DLD1 (cell line): Measurements from ENCODE around the gene CAMTA1.

Source experiments
- in situ Hi-C: cut with HindIII; loops from 2 replicates; pipeline ENCODE4 v1.10.0; 2017; ENCODE audit warnings: low sequenced_read_pairs

CAMTA1 gene

DNA sequence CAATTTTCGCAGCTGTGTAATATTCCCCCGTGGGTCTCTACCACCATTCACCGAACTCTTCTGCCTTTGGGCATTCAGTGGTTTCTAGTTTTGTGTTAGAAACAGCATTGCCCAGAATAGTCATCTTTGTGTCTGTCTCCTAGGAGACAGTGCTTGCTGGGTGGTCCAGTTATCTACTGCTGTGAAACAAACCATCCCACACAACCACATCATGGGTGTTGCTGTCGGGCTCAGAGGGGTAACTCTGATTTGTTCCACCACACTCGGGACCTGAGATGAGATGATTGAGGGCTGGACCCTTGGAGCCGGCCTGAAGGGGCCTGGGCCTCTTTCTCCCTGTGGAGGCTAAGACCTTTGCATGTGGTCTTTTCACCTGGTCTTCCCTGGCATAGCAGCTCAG lies 558.6 kb downstream of the CAMTA1 start:
- in situ Hi-C loops = no loop called here

DNA sequence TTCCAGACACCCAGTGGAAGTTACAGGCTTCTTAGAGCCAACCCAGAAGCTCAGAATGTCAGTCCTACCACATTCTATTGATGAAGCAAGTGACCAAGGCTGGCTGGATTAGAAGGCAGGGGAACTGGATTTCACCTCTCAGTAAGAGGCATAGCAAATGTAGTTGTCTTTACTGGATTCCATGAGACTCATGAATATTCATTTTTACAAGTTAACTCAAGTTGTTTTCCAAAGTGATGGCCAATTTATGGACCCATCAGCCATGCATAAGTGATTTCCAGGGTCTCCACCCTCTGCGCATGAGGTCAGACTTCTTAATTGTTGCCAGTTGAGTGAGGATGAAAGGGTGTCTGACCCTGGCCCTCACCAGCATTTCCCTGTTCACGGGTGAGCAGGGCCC lies 559.0 kb downstream of the CAMTA1 start:
- in situ Hi-C loops = no loop called here

DNA sequence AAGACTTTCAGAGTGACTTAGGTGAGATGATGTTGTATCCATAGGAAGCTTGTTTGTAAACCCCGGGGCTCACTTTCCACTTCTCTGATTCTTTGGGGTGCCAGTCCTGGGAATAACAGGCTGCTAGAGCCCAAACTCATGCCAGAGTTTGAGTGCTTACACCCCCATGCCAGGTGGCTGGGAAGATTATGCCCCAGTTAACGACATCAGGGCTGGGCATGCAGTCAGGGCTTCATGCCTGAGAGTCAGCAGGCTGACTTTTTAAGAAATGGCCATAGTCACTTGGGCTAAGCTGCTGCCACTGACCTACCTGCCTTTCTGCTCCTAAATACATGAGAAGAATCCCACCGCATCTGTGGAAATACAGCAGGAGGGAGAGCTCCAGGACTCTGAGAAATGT lies 560.3 kb downstream of the CAMTA1 start:
- in situ Hi-C loops = no loop called here

DNA sequence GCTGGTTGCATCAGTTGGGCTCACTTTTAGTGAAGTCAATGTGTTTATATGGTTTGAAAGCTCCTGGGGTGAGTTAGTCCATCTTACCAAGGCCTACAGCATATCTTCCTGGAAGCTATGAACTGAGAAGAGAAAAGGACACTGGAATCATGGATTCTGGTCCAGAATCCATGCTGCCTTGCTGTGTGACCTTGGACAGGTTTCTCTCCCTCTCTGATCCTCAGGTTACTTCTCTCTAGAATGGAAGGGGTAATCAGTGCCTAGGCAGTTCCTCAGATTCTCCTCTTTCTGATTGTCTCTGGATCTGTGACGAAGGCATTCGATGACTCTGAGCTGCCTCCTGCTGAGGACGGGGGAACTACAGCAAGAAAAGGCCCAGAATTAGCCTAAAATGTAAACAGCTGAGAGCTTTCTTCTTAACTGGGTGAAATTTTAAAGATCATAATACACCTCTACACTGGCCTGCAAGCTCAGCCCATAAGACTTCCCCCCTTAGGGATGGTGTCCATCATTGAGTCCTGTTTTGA lies 560.9 kb downstream of the CAMTA1 start:
- in situ Hi-C loops = no loop called here

DNA sequence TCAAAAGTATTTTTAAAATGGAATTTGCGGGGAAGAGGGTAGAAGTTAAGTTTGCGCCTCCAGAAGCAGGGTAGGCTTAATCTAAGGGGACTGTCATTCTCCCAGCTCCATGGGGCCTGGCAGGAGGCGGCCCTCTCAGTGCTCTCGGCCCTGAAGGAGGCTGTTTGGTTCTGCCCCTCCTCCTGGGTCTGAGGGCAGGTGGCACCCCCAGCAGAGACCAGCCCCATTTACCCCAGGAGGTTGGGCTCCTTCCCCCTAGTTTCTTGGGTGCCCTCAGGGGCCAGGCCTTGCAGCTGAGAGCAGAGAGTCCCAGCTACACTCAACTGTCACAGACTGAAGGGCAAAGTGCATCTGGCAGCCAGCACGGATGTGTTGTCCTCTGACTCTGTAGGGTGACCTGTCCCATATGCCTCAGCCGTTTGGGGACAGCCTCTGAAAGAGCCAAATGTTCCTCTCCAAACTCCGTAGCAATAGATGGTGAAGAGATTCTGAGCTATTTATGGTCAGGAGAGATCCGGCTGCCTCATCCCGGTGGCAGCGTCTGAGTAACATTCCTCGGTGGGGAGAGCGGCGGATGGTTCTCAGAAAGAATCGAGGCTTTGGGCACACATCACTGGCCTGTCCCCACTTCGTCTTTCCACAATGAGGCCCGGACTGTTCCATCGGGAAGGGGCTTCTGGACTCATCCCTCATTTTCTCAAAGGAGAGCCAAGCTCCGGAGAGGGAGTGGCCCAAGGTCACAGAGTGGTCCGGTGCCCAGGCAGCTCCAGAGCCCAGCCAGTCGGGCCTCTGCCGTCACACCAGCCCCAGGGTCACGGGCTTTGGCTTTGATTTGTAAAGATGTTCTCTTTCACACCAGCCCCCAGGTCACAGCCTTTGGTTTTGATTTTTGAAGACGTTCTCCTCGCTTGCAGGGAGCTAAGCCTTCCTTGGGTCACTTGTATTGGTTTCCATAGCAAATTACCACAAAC lies 561.6 kb downstream of the CAMTA1 start:
- in situ Hi-C loops = no loop called here

DNA sequence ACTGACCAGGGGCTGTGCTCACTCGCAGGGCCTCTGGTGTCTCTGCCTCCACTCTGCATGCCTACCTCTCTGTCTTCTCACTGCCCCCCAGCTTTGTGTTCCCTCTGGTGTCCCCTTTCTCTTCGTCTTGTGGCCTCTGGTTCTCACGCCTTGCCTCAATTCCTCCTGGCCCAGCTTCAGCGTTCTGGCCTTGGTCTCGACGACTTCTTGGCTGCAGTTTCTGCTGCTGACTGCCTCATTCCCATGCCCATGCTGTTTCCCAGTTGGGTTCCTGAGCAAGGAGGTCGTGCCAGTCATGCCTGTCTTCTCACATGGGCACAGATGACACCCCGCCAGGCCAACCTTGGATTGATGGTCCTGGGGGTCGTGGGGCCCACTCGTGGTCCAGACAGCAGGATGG lies 562.8 kb downstream of the CAMTA1 start:
- in situ Hi-C loops = no loop called here

DNA sequence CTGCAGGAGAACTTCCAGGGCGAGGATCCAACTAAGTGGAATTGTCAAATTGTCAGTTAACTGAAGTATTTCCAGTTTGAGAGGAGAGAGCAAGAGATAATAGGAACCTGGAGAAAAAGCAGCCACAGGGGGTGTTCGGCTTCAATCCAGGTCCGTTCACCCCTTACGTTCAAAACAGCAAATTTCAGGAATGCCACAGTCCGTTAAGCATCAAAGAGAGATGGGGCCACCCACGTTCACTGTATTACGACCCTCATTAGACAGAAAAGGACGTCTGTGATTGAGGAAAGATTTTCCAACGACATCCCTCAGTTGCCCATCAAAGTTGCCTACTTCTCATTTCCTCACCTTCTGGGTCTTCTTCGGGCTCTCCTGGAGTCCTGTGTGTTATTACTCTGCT lies 563.3 kb downstream of the CAMTA1 start:
- in situ Hi-C loops = no loop called here

DNA sequence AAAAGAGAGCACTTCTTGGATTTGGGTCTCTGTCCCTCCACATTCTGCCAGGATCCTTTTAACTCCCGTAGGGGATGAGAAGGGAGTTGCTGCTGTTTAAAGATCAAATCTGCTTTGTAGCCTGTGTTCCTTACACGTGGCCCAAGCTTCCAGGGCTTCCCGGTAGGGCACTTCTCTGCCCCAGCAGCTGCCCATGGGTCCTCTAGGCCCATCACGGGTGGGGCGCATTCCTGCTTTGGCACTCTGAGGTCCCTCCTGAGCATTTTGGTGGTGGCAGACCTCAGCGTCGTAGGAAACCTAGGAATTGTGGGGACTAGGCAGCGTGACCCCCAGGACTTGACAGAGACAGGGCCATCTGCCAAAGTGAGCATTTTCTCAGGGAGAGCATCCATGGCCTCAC lies 565.5 kb downstream of the CAMTA1 start:
- in situ Hi-C loops = no loop called here

DNA sequence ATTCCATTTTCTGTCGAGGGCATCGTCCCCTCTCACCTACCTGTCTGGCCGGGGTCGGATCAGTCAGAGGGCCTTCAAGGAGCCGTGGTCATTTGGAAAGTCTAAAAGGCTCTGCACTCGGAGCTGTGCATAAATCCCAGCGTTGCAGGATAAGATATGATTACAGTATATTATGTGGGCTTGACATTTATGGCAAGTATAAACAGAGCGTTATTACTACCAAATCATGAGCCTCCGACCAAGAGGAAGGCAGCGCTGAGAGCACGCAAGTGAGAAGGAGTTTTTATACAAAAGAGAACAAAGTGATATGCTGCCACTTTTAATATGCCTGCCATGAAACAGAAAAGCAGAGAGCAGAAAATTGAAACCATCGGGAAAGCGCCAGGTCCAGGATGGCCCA lies 566.4 kb downstream of the CAMTA1 start:
- in situ Hi-C loops = no loop called here

DNA sequence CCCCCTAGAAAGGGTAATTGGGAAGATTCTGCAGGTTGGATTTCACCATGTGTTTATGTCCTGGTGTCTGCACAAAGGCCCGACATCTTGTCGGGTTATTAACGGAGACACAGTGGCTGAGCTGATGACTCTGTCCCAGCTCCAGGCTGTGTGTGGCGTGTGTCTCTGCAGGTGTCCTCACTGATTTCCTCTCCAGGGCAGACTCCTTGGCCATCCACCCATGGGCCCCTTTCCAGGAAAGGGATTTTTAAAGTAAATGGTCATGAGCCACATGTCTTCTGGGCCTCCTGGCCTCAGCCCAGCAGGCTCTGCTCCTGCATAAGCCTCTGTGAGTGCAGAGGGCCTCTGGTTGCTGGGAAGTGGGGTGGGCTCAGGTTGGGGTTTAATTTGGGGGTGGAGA lies 567.1 kb downstream of the CAMTA1 start:
- in situ Hi-C loops = no loop called here

DNA sequence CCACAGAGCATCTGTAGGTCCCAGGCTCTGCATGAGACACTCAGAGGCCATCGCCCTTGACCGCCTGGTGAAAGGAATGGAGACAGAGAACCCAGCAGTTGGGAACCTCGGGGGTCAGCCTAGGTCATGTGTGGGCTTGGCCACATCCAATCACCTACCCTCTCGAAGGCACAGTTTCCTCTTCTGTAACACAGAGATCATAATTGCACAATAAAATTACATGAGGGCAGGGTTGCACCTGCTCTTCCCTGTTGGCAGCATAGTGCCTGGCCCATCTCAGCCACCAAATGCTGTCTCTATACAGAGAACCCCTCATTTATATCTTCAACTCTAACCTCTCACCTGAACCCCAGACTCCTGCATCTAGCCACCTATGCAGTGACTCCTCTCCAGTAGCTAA lies 567.7 kb downstream of the CAMTA1 start:
- in situ Hi-C loops = no loop called here

DNA sequence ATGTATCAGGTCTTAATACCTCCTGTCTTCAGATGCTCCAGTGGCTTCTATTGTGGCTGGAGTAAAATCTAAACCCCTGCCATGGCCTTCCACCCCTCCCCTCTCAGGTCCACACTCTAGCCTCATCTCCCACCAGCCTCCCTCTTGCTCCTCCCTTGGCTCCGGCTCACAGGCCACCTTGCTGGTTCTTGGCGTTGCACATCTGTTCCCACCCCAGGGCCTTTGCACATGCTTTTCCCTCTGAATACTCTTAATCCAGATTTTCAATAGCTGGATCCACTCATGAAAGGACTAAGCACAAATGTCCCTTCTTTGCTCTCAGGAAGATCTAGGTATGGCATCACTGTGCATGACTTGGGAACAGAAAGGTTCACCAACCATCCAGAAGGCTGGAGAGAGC lies 570.4 kb downstream of the CAMTA1 start:
- in situ Hi-C loops = no loop called here

DNA sequence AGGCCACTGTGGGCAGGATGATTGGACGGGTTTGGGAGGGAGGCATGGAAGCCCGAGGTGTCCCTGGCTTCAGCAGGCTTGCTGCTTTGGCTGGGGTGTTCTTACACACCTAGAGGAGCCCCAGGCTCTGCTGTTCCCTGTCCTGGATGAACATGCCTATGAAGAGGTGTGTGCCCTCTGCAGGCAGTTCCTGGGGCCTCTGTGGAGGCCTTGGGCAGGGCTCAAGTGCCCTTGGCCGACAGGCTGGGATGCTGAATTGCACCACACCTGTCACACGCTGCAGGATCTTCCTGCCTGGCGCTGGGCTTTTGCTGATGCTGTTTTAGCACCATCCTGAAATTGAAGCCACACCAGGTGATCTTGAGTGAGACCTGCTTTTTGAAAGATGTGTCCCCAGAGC lies 570.8 kb downstream of the CAMTA1 start:
- in situ Hi-C loops = no loop called here

DNA sequence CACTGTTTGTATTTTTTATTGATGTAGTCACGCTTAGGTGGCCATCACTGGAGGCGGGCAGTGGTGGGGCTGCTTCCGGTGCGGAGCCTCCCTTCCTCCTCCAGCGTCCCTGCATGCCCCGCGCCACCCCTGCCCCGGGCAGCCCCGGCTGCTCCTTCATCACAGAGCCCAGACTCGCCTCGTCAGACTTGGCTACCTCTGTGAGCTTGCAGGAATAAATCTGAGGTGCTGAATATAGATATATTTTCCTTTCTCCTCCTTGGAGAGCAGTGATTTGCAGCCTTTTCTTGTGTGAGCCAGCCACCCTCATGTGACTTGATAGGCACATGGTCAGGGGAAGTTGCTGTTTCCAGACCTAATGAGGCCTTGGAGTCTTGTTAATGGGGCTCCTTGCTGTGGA lies 573.2 kb downstream of the CAMTA1 start:
- in situ Hi-C loops = no loop called here

DNA sequence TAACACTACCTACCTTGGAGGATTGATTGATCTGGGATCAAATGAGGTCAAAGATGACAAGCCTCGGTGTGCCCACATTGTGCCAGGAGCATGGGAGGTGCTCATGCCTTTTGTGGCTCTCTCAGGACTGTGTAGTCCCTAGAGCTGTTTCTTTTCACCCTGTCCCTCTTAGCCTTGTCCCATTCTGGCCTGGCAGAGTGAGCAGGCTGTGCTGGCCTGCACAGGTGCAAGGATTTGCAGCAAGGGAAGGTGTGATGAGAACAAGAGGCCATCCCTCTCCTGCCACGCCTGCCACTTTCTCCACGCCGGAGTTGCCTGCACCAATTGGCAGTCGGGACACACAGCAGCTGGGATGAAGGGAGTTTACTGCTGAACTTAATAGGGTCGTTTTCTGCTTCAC lies 575.3 kb downstream of the CAMTA1 start:
- in situ Hi-C loops = no loop called here

DNA sequence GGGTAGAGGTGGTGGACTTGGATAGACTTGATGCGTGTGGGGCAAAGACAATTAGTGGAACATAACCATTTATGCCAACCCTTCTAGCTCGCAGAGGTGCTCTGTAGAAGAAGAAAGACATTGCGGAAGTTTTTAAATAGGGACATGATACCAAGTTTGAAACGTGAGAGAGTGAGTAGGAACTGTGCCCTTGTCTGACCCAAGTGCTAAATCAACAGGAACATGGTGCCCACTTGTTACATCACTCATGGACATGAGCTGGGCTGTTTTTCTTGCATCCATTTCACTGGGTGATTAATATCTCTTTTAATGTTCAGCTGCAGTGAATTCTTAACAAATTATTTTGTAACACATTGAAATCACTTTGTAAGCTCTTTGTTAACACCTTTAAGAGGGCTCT lies 577.7 kb downstream of the CAMTA1 start:
- in situ Hi-C loops = no loop called here

DNA sequence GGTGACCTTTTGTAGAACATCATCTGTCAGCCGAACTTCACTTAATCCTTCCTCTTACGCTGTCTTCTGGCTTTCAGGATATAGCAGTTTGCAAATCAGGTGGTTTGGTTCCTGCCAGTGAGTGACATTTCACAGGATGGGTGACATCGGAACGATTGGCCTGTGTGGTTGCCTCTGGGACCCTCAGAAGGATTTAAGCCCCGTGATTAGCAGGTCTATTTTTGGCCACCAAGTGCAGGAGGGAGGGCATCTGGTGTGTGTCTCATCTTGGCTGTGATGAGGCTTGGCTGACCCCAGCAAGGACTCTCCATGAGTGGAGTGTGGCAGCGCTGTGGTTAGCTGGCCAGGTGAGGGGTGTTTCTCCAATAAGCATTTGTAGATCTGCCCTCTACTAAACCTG lies 578.2 kb downstream of the CAMTA1 start:
- in situ Hi-C loops = no loop called here

DNA sequence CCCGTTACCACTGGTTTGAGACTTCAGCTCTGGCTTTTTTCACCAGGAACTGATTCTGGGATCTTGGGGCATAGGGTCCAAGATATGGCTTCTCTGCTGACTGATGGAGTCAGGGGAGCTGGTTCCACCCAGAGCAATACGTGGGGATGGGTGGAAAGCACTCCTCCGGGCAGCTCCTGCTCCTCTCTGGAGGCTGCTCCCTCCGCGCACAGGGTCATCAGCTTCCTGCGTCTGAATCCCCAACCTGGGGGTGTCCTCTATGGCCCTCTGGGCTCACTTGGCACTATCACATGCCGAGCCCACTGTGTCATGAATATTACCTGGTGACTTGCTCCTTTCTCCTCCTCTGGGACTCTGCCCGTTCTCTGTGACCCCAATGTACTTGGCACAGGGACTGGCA lies 580.5 kb downstream of the CAMTA1 start:
- in situ Hi-C loops = no loop called here

DNA sequence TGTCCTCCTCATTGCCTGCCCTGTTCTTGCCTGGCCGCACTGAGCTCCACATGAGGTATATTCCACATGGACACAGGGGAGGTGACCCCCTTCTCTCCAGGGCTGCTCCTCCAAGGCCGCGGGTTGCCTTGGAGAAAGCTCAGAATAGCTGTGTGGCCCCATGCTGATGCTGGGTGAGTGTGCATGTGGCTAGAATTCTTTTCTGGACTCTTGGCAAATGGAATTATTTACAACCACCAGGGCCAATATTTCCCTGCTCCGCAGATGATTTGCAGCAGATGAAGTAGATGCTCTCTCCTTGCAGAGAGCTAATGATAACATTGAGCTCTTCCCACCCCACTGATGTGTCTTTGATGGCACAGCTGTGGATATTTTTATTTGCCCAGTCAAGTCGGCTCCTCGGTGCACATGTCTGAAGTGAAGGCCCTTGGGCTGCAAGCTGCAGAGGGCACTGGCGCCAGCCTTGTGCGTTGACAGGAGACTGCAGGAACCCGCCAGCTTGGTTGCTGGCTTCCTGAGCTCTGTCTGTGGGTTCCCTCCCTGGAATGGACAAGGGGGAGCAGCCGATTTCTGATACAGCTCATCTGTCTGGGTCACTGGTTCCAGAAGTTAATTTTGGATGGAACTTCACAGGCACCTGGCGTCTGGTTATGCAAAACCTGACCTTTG lies 581.2 kb downstream of the CAMTA1 start:
- in situ Hi-C loops = no loop called here

DNA sequence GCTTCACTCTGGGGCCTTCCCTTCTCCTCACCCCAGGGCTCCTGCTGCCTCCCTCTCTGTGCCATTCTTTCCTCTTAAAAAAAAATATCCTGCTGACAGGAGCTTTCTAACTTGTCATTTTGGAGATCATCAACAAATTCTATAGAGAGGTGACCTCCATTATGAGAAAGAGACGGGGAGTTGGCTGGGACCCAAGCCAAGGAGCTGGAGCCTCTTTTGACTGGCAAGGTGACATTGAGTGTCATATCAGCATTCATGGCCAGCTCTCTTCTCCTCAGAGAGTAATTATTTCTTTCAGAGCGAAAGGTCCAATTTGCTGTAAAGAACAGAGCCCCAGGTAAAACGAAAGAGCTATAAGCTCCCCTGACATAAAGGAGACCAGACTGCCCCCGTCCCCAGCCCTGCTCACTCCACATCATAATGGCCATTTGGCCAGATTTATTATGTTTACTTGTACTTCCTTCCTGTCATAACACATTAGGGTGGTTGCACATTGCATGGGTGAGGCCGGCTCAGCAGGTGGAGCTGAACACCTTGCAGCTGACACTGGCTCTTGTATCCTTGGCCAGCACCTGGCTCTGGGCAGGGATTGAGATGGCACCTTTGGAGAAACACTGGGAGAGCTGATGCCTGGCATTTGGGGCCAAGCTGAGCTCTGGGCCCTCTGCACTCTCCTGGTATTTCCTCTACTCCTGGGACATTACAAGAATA lies 581.9 kb downstream of the CAMTA1 start:
- in situ Hi-C loops = no loop called here

DNA sequence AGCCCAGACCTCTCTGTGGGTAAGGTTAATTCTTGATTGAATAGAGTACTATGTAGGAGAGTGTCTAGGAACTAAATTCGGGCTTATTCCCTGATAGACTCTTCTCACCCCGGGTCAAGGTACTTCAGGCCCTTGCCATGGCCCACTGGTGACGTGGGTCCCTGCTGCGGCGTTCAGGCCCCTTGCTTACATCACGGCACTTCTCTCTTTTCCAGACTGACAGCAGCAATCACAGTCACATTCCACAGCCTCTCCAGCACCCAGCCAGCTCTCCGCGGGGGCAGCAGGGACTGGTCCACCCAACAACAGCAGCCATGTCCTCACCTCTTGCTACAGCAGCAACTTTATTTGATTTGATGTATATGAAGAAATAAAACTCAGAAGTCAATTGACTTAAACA lies 584.6 kb downstream of the CAMTA1 start:
- in situ Hi-C loops = no loop called here
